GM19397 (cell line): ENCODE measurements around the gene LAMC2.

Source experiments
- ATAC-seq: cut with Tn5 transposase; IDR thresholded peaks from one replicate; pipeline ENCODE4 v1.9.1; 2021; ENCODE audit warnings: mild to moderate bottlenecking, moderate library complexity; ENCODE audit not compliant: unreplicated experiment

Gene LAMC2

GRCh38 chr1:183283286-183283685 is 97.2 kb downstream of the LAMC2 start:
- ATAC-seq, result no peak

GRCh38 chr1:183284086-183284485 is 98.0 kb downstream of the LAMC2 start:
- ATAC-seq, result no peak

DNA sequence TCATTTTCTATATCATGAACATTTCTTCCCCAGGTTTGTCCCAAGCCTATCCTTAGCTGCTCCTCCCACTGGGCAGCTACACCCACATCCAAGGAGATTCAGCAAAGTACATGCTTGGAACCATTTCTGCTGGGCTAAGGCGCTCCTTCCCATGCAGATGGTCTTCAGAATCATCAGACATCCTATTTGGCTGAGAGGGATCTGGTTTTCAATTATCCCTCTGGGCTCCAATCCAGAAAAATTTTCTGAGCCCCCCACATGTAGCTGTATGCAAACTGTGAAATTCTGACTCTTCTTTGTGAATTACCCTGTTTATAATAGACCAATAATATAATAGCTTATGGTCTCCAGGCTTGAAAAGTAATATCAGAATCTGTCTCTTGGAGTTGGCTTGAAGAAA is 99.2 kb downstream of the LAMC2 start:
- ATAC-seq, result no peak

DNA sequence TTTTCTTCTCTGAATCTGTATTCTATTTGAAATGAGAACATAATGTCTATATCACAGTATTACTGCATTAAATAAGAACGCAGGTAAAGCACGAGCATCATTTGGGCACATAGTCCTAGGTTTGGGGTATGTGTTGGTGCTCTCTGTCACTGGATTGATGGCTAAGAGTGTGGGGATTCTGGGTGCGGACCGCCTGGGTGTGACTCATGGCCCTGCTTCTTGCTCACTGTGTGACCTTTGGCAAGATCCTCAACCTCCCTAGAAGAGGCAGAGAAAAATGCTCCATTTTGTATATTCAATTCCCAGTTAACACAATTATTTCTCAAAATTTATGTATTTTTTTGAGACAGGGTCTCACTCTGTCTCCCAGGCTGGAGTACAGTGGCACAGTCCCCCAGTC is 99.7 kb downstream of the LAMC2 start:
- ATAC-seq, result no peak

DNA sequence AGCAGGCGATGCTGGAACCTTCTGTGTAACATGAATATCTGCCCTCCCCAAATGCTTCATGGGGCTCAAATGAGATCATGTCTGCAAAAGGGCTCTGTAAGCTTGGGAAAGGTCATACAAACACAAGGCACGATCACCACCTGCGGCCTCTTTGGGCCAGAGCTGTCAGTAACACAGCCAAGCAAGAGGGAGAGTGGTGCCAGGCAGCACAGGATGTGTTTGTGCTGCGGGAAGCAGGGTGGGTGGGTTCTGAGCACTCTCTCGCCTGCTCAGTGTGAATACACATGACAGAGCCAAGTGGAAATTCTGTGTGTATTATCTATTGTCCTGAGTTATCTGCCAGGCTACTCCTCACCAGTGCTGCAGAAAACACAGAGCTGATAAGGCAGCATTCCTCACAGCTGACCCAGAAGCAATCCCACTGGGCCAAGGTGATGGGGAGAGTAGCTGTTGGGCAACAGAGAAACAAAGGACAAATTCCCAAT is 101.2 kb downstream of the LAMC2 start:
- no peak for ATAC-seq

DNA sequence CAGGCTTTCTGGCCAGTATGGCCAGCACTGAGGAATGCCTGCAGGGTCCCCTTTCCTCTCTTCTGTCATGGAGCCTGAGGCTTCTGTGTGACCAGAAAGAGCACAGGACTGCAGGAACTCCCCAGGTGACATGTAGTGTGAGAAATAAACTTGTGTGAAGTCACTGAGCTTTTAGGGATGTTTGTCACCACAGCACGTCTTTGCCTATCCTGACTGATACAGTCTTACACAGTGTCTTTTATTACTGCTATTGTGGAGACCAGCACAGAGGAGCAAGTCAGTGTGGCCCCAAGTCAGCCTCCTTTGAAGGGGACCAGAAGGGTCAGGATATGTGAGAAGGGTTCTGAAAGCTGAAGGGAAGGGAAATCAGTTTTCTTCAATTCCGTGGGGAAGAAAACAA is 102.5 kb downstream of the LAMC2 start:
- ATAC-seq, result no peak

- ATAC-seq, result no peak
Measured at GRCh38 chr1:183289051-183289496, 103.0 kb downstream of the LAMC2 start.

DNA sequence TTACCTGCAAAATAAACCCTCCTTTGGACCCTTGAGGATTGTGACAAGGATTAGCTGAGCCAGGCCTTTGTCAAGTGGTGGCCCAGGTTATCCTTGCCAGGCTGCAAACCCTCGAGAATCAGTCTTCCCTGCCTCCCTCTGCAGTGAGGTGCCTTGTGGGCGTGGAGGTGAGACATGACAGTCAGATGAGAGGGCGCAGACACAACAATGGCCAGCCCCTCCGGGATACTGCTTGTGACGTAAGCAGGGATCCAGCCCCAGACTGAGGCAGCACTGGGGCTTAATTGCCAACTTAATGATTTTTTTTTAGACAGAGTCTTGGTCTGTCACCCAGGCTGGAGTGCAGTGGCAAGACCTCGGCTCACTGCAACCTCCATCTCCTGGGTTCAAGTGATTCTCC is 104.6 kb downstream of the LAMC2 start:
- no peak for ATAC-seq

GRCh38 chr1:183291216-183291762 is 105.2 kb downstream of the LAMC2 start:
- ATAC-seq, result no peak

DNA sequence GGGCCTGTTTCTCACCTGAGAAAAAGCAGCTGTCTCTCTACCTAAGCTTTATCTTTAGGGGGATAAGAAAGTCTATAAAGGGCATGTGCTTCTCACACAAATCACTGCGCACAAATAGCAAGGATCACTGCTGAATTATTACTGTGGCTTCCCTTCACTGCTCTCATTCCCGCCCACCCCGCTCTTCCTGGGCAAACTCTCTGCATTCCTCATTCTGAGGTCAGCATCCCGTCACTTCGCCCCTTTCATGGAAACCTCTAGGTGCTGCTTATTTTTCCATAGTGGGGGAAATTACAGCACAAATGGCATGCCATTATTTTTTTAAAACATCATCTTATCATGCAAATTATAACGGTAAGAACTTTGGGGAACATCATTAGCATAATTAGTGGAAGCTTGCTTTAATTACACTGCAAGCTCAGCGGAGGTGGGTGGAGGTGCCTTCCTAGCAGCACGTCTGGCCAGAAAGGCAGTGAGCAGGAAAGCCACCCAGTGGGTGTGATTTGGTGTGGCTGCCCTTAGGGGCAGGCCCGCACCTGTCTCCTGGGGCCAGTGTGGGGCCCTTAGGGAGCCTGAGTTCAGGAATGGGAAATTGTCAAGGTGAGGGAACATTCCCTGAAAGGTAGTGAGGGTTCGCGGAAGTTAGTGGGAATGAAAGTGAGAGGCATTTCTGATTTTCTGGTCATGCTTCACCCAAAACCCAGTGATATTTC is 105.9 kb downstream of the LAMC2 start:
- no peak for ATAC-seq

GRCh38 chr1:183293241-183293640 is 107.2 kb downstream of the LAMC2 start:
- ATAC-seq, result no peak

DNA sequence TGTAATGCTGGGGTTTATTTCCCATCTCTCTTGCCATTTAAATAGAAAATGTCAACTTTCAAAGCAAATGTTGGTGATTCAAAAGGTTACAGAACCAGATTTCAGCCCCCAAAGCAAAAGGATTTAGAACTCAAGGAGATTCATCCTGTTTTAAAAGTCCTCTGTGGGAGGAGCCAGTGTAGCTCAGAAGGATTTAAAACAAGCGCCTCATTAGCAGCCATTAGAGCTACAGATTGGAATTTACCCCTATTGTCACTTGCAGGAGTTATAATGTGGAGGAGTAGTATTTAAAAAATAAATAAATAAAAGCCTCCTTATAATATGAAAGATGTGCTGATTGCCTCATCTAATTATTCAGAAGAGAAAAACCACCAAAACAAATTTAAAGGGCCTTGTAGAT is 107.8 kb downstream of the LAMC2 start:
- no peak for ATAC-seq
